ENCODE results near the gene GRID1.

GRID1 gene

GRCh38 chr10:86344714-86345161, 21.9 kb downstream of the GRID1 start:
- DNase-seq (ENCODE audit: low read depth): no peak
- TF ChIP-seq CTCF (conservative IDR thresholded peaks at IDR 0.05; ENCODE audit: control insufficient read depth, insufficient read depth, low read depth, low read length): no peak
- H3K4me3 ChIP-seq (ENCODE audit: control insufficient read depth, low read depth, low read length): no peak overlapping the region

- H3K4me3 ChIP-seq (ENCODE audit: control insufficient read depth, low read depth, low read length): no peak overlapping the region
- no peak for DNase-seq (ENCODE audit: low read depth)
- no peak for TF ChIP-seq CTCF (conservative IDR thresholded peaks at IDR 0.05; ENCODE audit: control insufficient read depth, insufficient read depth, low read depth, low read length)
These were observed 22.3 kb downstream of the GRID1 start for GRCh38 chr10:86344281-86344680.

- no peak for TF ChIP-seq CTCF (conservative IDR thresholded peaks at IDR 0.05; ENCODE audit: control insufficient read depth, insufficient read depth, low read depth, low read length)
- no peak overlapping the region for H3K4me3 ChIP-seq (ENCODE audit: control insufficient read depth, low read depth, low read length)
- no peak for DNase-seq (ENCODE audit: low read depth)
These were observed 22.8 kb downstream of the GRID1 start for GRCh38 chr10:86343761-86344160.

GRCh38 chr10:86342111-86342863, 24.3 kb downstream of the GRID1 start:
- H3K4me3 ChIP-seq (ENCODE audit: control insufficient read depth, low read depth, low read length): no peak overlapping the region
- no peak for DNase-seq (ENCODE audit: low read depth)
- TF ChIP-seq CTCF (conservative IDR thresholded peaks at IDR 0.05; ENCODE audit: control insufficient read depth, insufficient read depth, low read depth, low read length): no peak

GRCh38 chr10:86341361-86341811, 25.2 kb downstream of the GRID1 start:
- H3K4me3 ChIP-seq (ENCODE audit: control insufficient read depth, low read depth, low read length): no peak overlapping the region
- no peak for DNase-seq (ENCODE audit: low read depth)
- TF ChIP-seq CTCF (conservative IDR thresholded peaks at IDR 0.05; ENCODE audit: control insufficient read depth, insufficient read depth, low read depth, low read length): no peak

GRCh38 chr10:86340991-86341260, 25.7 kb downstream of the GRID1 start:
- H3K4me3 ChIP-seq (ENCODE audit: control insufficient read depth, low read depth, low read length): no peak overlapping the region
- TF ChIP-seq CTCF (conservative IDR thresholded peaks at IDR 0.05; ENCODE audit: control insufficient read depth, insufficient read depth, low read depth, low read length): no peak
- no peak for DNase-seq (ENCODE audit: low read depth)

All from fibroblast of mammary gland (primary cell).